T-cell (primary cell): ENCODE measurements around the gene TMEM250. TPM values are rescaled to one million over a fixed set of nuclear protein-coding genes. Genes with fewer than 3 reads are reported as not detected.

Experiments used
- ATAC-seq, 4 experiments: fragments of 200-7000 bp in 3 of 4; fragments of 150-1000 bp in 1 of 4; cut with Tn5 transposase; replicated peaks in 1 of 4; 1 replicate in 3 of 4; 2 replicates in 1 of 4; pipeline ENCODE4 v1.10.0; 2021; ENCODE audit warnings: moderate library complexity in 3 of 4, mild to moderate bottlenecking in 2 of 4, moderate number of reproducible peaks in 1 of 4
- CTCF ChIA-PET, 2 donors: fragments of 300-600 bp; sonication (Branson Sonifier 250); formaldehyde crosslinking; loops; one replicate each; lab custom pipeline; 2022; ENCODE audit warnings: antibody characterized with exemption in 2 of 2; lab: Charles Lee
- POLR2A ChIA-PET, 2 donors: fragments of 300-600 bp; sonication (Branson Sonifier 250); formaldehyde crosslinking; loops; one replicate each; lab custom pipeline; 2022; ENCODE audit warnings: antibody characterized with exemption in 2 of 2; lab: Charles Lee
- DNase-seq, 35 experiments: peaks; one replicate each; pipeline versions ENCODE4 v3.0.0 to v3.0.0-alpha.2; 2013 to 2023
- H3K27ac ChIP-seq: one replicate; pipeline ENCODE4 v1.5.1; 2013; ENCODE audit warnings: low read length
- H3K27me3 ChIP-seq, 2 experiments: replicated peaks in 1 of 2; 1 replicate in 1 of 2; 2 replicates in 1 of 2; pipeline versions ENCODE4 v1.6.1 to v1.7.0; 2013; ENCODE audit warnings: low read length in 1 of 2, mixed read lengths in 1 of 2; ENCODE audit not compliant: control insufficient read depth in 2 of 2, insufficient read depth in 2 of 2; ENCODE audit errors: extremely low read depth in 1 of 2
- H3K36me3 ChIP-seq, 2 donors: 1 replicate in 1 of 2; 2 replicates in 1 of 2; pipeline versions ENCODE4 v1.6.1 to v1.7.0; 2013; ENCODE audit warnings: low read length in 1 of 2; ENCODE audit not compliant: control insufficient read depth in 2 of 2, insufficient read depth in 1 of 2; ENCODE audit errors: extremely low read depth in 1 of 2
- H3K4me1 ChIP-seq, 2 experiments: 1 replicate in 1 of 2; 2 replicates in 1 of 2; pipeline versions ENCODE4 v1.6.1 to v1.7.0; 2013; ENCODE audit warnings: low read length in 2 of 2, mixed read lengths in 1 of 2; ENCODE audit not compliant: insufficient read depth in 2 of 2, control insufficient read depth in 1 of 2; ENCODE audit errors: extremely low read depth in 1 of 2
- H3K4me3 ChIP-seq, 2 donors: 1 replicate in 1 of 2; 2 replicates in 1 of 2; pipeline versions ENCODE4 v1.5.1 to v1.7.0; 2013; ENCODE audit warnings: mild to moderate bottlenecking in 2 of 2, low read length in 1 of 2, moderate library complexity in 1 of 2; ENCODE audit not compliant: control insufficient read depth in 1 of 2; ENCODE audit errors: extremely low read depth in 1 of 2
- H3K9me3 ChIP-seq: 2 replicates; pipeline ENCODE4 v1.7.0; 2013
- H3K27ac Mint-ChIP-seq, 2 donors: one replicate each; pipeline ENCODE4 v1.8.0; 2020 to 2021; ENCODE audit warnings: mild to moderate bottlenecking in 2 of 2, mixed read lengths in 2 of 2
- H3K27me3 Mint-ChIP-seq, 2 donors: one replicate each; pipeline ENCODE4 v1.8.0; 2021 to 2022; ENCODE audit warnings: mixed read lengths in 2 of 2
- H3K36me3 Mint-ChIP-seq: one replicate; pipeline ENCODE4 v1.8.0; 2021; ENCODE audit warnings: mixed read lengths
- H3K4me1 Mint-ChIP-seq, 3 donors: one replicate each; pipeline ENCODE4 v1.8.0; 2020 to 2022; ENCODE audit warnings: mixed read lengths in 3 of 3, mild to moderate bottlenecking in 1 of 3
- H3K4me3 Mint-ChIP-seq, 3 donors: one replicate each; pipeline ENCODE4 v1.8.0; 2020 to 2022; ENCODE audit warnings: mild to moderate bottlenecking in 3 of 3, mixed read lengths in 3 of 3, moderate library complexity in 3 of 3
- H3K9me3 Mint-ChIP-seq, 3 donors: one replicate each; pipeline ENCODE4 v1.8.0; 2020 to 2022; ENCODE audit warnings: mixed read lengths in 3 of 3
- WGBS: methylation state at CpG from one replicate; pipeline ENCODE4 v1.1.5; 2013; ENCODE audit warnings: missing lambda C conversion rate; ENCODE audit not compliant: insufficient coverage; 5-methylcytosine and 5-hydroxymethylcytosine counted together
- total RNA-seq, 35 experiments: library from RNA in 6 of 35; stranded (reverse) in 6 of 35; fragments of 120-200 nt in 1 of 35; gene quantifications; one replicate each; pipeline versions ENCODE4 v1.2.1 to v1.2.4 and lab custom pipeline; 2013 to 2026

TMEM250 gene
- total RNA-seq, 5 donors from 2014 or later (not counting 1 experiment from before 2014, with no cell fraction given), result 21.0 to 77.9 (median 63.0) TPM

DNA sequence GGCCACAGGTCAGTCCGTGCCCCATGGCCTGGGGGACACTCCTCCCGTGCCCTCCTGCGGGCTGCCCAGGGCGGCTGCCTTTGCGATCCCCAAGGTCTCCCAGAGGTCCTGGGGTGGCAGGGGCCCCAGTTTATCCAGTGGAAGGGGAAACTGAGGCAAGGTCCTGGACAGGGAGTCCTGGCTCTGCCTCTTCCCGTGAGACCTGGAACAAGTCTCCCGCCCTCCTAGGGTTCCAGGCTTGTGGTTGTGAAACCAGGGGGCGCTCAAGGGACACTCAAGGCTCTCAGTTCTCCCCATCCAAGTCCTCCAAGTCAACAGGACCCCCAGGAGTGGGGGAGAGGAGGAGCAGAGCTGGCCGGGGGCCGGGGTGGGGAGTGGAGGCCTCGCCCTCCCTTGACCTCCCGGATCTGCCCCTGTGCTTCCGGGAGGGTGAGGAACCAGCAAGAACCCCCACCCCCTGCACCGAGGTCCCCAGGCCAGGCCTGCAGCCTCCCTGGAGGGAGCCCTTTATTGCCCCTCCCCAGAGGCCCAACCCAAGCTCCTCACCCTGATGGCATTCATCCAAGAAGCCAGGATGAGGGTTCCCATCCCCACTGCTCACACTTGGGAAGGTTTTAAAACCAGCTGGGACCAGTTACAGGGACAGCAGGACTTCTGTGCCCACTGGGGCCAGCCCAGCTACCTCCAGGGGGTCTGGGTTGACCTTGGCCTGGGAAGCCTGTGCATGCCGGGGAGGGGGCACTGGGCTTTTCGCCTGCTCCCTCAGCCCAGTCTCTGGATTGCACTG is 24.7 kb upstream of the TMEM250 start:
- H3K36me3 Mint-ChIP-seq, result no peaks in the 10 kb centered on the region

DNA sequence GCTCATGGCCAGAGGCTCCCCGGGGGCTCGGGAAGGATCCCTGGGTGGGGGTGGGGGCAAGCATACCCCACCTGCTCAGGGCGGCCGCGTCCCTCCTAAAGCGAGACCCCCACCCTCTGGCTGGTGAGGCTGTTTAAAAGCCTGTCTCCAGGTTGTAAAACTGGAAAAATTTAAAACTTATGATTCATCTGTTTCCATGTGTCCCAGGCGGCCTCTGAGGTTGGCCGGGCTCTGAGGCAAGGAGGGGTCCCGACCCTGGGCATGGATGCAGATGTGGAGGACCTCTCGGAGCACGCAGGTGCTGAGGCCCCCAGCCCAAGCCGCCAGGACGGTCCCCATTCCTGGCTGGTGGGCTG is 24.2 kb upstream of the TMEM250 start:
- DNase-seq, result no peak
- no peak overlapping the region for H3K27ac ChIP-seq
- WGBS, result 53% methylated on average over 9 of the region's 13 CpGs
- H3K27me3 ChIP-seq, result peaks cover 0 to 65% of the 10 kb centered on the region in 2 experiments
- Mint-ChIP-seq H3K27me3 (peaks cover 6 to 31% of the 10 kb centered on the region in 2 donors), H3K36me3 (no peaks in the 10 kb centered on the region), H3K4me3 (no peak overlapping the region), H3K4me1 (no peaks in the 10 kb centered on the region), H3K27ac (no peak overlapping the region), H3K9me3 (no peaks in the 10 kb centered on the region)
- no peaks in the 10 kb centered on the region for H3K9me3 ChIP-seq
- ChIA-PET POLR2A (no interaction called here), CTCF (no interaction called here)
- no peak for ATAC-seq
- H3K4me3 ChIP-seq, result no peak overlapping the region
- no peaks in the 10 kb centered on the region for H3K4me1 ChIP-seq
- H3K36me3 ChIP-seq, result no peaks in the 10 kb centered on the region

More for the DNA sequence above, 24.7 kb upstream of the TMEM250 start:
- 65% methylated on average over 10 of the region's 16 CpGs for WGBS
- ATAC-seq (no peak), DNase-seq (no peak)
- H3K4me1 ChIP-seq, result no peaks in the 10 kb centered on the region
- Mint-ChIP-seq H3K4me3 (no peak overlapping the region), H3K9me3 (no peaks in the 10 kb centered on the region), H3K27me3 (peaks cover 6 to 29% of the 10 kb centered on the region in 2 donors), H3K4me1 (no peaks in the 10 kb centered on the region), H3K27ac (no peak overlapping the region)
- no peaks in the 10 kb centered on the region for H3K36me3 ChIP-seq
- POLR2A ChIA-PET, result no interaction called here
- H3K27ac ChIP-seq, result no peak overlapping the region
- no peaks in the 10 kb centered on the region for H3K9me3 ChIP-seq
- CTCF ChIA-PET, result no interaction called here
- H3K27me3 ChIP-seq, result peaks cover 0 to 69% of the 10 kb centered on the region in 2 experiments
- H3K4me3 ChIP-seq, result no peak overlapping the region

DNA sequence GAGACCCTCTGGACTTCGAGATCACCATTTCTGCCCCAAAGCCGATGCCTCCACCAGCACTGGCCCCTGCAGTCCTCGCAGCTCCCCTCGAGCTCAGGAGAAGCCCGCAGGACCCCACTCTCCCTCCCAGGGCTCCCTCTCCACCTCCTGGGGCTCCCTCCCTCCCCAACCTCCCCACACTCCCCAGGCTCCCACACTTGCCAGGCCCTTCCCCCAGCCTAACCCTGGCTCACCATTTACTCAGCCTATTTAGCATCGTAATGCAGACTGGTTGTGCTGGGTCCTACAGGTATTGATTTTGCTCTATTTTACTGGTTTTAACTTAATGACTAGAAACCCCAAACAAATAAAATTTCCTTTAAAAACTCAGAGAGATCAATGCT is 23.7 kb upstream of the TMEM250 start:
- DNase-seq, result no peak
- H3K4me3 Mint-ChIP-seq, result no peak overlapping the region
- ATAC-seq, result no peak
- CTCF ChIA-PET, result interaction anchor here in 1 of 2 donors (0.6 kb wide), 1 partner anchor 164 kb away, joined by 4 read pairs; no protein-coding TSS in a partner anchor
- H3K4me1 Mint-ChIP-seq, result no peaks in the 10 kb centered on the region
- Histone ChIP-seq H3K36me3 (no peaks in the 10 kb centered on the region), H3K4me1 (no peaks in the 10 kb centered on the region), H3K27ac (no peak overlapping the region), H3K27me3 (peaks cover 0 to 65% of the 10 kb centered on the region in 2 experiments), H3K9me3 (no peaks in the 10 kb centered on the region), H3K4me3 (no peak overlapping the region)
- POLR2A ChIA-PET, result no interaction called here
- peaks cover 6 to 31% of the 10 kb centered on the region in 2 donors for H3K27me3 Mint-ChIP-seq
- 78% methylated on average over 5 of the region's 6 CpGs for WGBS
- no peak overlapping the region for H3K27ac Mint-ChIP-seq
- H3K9me3 Mint-ChIP-seq, result no peaks in the 10 kb centered on the region
- no peaks in the 10 kb centered on the region for H3K36me3 Mint-ChIP-seq

DNA sequence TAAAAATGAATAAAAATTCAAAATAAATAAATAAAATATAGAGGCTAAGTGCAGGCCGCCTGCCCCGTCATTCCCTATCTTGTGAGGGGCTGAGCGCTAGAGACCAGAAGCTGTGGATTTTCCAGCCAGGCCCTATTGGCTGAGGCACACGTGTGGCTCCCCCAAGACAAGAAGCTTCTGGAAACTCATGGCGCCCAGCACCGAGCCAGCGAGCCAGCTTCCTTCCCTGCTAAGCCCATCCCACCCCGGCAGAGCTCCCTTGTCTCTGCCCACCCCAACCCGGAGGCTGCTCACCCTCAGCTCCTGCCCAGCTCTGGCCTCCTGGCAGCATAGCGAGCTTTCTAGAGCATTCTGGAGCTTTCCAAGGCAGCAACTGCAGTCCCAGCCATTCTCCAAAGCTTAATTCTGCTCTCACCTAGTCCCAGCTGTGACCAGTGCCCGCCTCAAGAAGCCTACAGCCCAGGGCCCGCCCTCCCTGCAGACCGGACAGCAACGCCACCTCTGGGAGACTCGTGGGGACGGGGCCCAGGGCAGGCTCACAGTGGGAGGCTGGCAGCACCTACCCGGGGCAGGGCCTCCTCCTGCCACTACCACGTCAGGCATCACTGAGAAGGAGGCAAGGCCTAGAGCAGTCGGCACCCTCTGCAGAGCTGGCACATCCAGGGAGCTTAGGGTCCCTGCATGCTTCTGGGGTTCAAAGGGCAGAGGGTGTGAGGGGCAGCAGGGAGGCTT is 23.2 kb upstream of the TMEM250 start:
- 82% methylated on average over 16 of the region's 19 CpGs for WGBS
- H3K27ac ChIP-seq, result no peak overlapping the region
- Mint-ChIP-seq H3K9me3 (no peaks in the 10 kb centered on the region), H3K27ac (no peak overlapping the region), H3K4me1 (no peaks in the 10 kb centered on the region), H3K4me3 (no peak overlapping the region), H3K27me3 (peaks cover 6 to 34% of the 10 kb centered on the region in 2 donors), H3K36me3 (no peaks in the 10 kb centered on the region)
- H3K4me3 ChIP-seq, result no peak overlapping the region
- H3K4me1 ChIP-seq, result no peaks in the 10 kb centered on the region
- DNase-seq (no peak), ATAC-seq (no peak)
- POLR2A ChIA-PET, result no interaction called here
- H3K9me3 ChIP-seq, result no peaks in the 10 kb centered on the region
- H3K36me3 ChIP-seq, result no peaks in the 10 kb centered on the region
- H3K27me3 ChIP-seq, result peaks cover 0 to 65% of the 10 kb centered on the region in 2 experiments
- CTCF ChIA-PET, result interaction anchor here in 1 of 2 donors (0.6 kb wide), 1 partner anchor 164 kb away, joined by 4 read pairs; no protein-coding TSS in a partner anchor

DNA sequence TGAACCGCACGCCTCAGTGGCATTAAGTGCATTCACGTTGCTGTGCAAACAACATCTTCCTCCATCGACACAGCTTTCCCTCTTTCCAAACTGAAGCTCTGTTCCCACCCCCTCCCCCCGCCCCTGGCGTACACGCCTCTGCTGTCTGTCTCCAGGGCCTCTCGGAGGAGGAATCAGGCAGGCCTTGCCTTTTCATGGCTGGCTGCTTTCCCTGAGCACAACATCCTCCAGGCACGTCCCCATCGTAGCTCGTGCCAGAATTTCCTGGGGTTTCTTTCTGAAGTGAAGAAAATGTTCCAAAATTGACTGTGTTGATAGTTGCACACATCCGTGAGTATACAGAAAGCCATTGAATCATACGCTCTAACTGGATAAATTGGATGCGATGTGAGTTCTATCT is 22.3 kb upstream of the TMEM250 start:
- CTCF ChIA-PET, result no interaction called here
- peaks cover 0 to 63% of the 10 kb centered on the region in 2 experiments for H3K27me3 ChIP-seq
- H3K27ac ChIP-seq, result no peak overlapping the region
- Mint-ChIP-seq H3K4me1 (no peaks in the 10 kb centered on the region), H3K27ac (no peak overlapping the region), H3K27me3 (peaks cover 5 to 33% of the 10 kb centered on the region in 2 donors), H3K4me3 (no peak overlapping the region), H3K36me3 (no peaks in the 10 kb centered on the region), H3K9me3 (no peaks in the 10 kb centered on the region)
- no peaks in the 10 kb centered on the region for H3K4me1 ChIP-seq
- H3K9me3 ChIP-seq, result no peaks in the 10 kb centered on the region
- 93% methylated on average over 9 of the region's 14 CpGs for WGBS
- H3K4me3 ChIP-seq, result no peak overlapping the region
- H3K36me3 ChIP-seq, result no peaks in the 10 kb centered on the region
- no peak for DNase-seq
- ATAC-seq, result no peak
- POLR2A ChIA-PET, result no interaction called here

DNA sequence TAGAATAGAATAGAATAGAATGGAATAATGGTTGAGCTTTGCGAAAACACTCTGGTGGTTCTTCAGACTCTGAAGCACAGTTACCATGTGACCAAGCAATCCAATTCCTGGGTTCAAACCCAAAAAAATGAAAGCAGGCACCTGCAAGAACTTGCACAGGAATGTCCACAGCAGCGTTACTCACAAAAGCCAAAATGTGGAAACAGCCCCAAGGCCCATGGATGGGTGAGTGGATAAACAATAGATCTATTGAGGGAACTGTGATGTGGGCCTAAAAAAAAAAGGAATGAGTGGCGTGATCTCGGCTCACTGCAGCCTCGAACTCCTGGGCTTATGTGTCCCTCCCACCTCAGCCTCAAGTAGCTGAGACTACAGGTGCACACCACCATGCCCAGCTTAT is 21.4 kb upstream of the TMEM250 start:
- Mint-ChIP-seq H3K9me3 (no peaks in the 10 kb centered on the region), H3K27me3 (peaks cover 4 to 30% of the 10 kb centered on the region in 2 donors), H3K36me3 (no peaks in the 10 kb centered on the region), H3K4me1 (no peaks in the 10 kb centered on the region), H3K4me3 (no peak overlapping the region), H3K27ac (no peak overlapping the region)
- no peak overlapping the region for H3K4me3 ChIP-seq
- no peaks in the 10 kb centered on the region for H3K4me1 ChIP-seq
- peaks cover 0 to 63% of the 10 kb centered on the region in 2 experiments for H3K27me3 ChIP-seq
- H3K9me3 ChIP-seq, result no peaks in the 10 kb centered on the region
- ChIA-PET POLR2A (no interaction called here), CTCF (interaction anchor here (0.6 to 0.8 kb wide), 2 partner anchors 18 to 494 kb away, joined by 4 to 6 read pairs; no protein-coding TSS in a partner anchor)
- no peak for DNase-seq
- H3K36me3 ChIP-seq, result no peaks in the 10 kb centered on the region
- no CpG with 5 or more reads among the region's 5 CpGs for WGBS
- ATAC-seq, result no peak
- H3K27ac ChIP-seq, result no peak overlapping the region
